Fibroblast of pulmonary artery (primary cell): ENCODE measurements around the gene NOS1AP.
A peak's percentile ranks its signal among the peaks of the same experiment; 100 is the strongest.

Experiments
- DNase-seq: peaks from one replicate; pipeline ENCODE4 v3.0.0-alpha.2; 2010; ENCODE audit warnings: low read depth
- H3K4me3 ChIP-seq: replicated peaks from 2 replicates; pipeline ENCODE4 v1.5.1; 2011; ENCODE audit warnings: low read depth, mild to moderate bottlenecking, control low read depth, low read length, moderate library complexity
- TF ChIP-seq, protein P1 (sequence below): IDR thresholded peaks from 2 replicates; pipeline ENCODE4 v1.5.1; 2011; ENCODE audit warnings: mild to moderate bottlenecking, control low read depth, low read length, inconsistent platforms; ENCODE audit errors: missing control alignments

The NOS1AP gene

GRCh38 chr1:162387226-162388082 lies 318.0 kb downstream of the NOS1AP start:
- peak; percentile 43 for DNase-seq

DNA sequence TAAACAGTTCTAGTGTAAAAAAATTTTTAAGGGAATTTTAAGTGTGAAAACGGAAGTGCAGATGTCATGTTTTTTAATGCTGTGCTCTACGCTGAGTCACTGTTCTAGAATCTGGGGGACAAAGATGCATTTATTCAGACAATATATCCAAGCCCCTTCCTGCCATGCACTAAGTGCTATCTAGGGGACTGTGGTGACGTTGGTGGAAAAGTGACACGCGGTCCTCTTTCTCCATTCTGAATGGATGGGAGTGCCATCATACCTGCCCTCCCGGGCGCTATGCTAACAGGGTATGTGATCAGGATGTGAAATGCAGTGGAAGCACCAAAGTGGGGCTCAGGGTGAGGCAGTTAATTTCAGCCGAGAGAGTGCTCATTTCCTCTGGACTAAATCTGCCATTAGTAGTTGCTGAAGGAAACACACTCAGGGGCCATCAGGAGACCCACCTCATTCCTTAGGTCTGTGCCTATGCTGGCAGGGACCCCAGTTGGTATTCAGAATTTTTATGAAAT lies 318.6 kb downstream of the NOS1AP start:
- no peak overlapping the region for H3K4me3 ChIP-seq
- no peak for DNase-seq
- TF ChIP-seq, protein P1, sequence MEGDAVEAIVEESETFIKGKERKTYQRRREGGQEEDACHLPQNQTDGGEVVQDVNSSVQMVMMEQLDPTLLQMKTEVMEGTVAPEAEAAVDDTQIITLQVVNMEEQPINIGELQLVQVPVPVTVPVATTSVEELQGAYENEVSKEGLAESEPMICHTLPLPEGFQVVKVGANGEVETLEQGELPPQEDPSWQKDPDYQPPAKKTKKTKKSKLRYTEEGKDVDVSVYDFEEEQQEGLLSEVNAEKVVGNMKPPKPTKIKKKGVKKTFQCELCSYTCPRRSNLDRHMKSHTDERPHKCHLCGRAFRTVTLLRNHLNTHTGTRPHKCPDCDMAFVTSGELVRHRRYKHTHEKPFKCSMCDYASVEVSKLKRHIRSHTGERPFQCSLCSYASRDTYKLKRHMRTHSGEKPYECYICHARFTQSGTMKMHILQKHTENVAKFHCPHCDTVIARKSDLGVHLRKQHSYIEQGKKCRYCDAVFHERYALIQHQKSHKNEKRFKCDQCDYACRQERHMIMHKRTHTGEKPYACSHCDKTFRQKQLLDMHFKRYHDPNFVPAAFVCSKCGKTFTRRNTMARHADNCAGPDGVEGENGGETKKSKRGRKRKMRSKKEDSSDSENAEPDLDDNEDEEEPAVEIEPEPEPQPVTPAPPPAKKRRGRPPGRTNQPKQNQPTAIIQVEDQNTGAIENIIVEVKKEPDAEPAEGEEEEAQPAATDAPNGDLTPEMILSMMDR, result no peak

More at GRCh38 chr1:162387226-162388082, 318.0 kb downstream of the NOS1AP start:
- H3K4me3 ChIP-seq, result no peak overlapping the region
- TF ChIP-seq, protein P1, result no peak

DNA sequence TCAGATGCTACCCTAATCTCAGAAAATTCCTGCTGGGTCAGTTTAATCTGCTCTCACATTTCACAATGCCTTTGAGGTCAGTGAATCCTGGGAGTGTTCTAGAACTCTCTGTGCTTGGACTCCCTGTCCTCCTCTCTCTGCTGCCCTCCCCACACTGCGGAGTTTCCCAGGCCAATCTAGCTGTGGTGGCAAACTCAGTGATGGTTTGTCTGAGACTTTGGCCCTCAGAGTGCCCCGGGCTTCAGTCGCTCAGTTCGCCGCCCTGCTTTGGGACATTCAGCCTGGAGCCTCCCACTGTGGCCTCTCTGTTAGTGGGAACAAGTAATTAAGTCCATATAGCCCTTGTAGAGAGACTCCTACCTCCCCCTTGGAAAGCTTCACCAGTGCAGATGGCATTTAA lies 319.1 kb downstream of the NOS1AP start:
- peak; percentile 56 for DNase-seq
- H3K4me3 ChIP-seq, result no peak overlapping the region
- TF ChIP-seq, protein P1, result no peak

DNA sequence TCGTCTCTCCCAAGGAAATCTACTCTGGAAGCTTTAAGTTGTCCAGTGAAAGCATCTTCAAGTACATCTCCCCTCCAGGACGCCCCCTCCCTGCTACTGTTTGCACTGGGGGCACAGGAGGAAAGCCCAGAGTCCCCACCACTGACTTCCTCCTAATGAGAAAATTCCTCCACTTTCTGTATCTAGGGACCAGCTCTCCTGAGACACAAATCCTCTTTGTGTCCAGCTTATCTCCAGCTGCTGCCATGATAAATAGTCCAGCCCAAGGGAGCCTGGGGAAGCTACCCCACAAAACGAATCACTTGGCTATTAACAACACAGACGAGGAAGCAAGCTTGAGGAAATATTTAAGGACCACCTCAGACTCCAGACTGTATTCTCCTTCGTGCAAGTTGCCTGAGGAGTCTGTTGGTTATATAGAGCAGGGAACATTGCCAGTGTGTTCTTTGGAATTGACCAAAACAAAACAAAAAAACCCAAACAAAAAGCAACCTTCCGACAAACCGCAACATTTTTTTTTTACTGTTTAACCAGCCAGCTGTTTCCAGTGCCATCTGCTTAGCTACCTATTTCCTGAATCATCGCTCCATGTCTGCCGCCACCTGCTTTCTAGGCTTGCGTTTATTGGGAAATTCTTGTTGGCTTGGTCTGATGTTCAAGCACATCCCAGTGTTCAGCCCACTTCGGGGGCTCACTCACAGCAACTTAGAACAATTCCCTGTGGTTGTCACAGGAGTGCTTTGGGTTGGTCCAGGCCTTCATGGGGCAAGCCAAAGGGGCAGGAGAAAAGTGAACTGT lies 319.7 kb downstream of the NOS1AP start:
- TF ChIP-seq, protein P1, result no peak
- H3K4me3 ChIP-seq, result no peak overlapping the region
- no peak for DNase-seq

- TF ChIP-seq, protein P1, result no peak
- no peak for DNase-seq
Measured at GRCh38 chr1:162389971-162390370, 320.5 kb downstream of the NOS1AP start.

DNA sequence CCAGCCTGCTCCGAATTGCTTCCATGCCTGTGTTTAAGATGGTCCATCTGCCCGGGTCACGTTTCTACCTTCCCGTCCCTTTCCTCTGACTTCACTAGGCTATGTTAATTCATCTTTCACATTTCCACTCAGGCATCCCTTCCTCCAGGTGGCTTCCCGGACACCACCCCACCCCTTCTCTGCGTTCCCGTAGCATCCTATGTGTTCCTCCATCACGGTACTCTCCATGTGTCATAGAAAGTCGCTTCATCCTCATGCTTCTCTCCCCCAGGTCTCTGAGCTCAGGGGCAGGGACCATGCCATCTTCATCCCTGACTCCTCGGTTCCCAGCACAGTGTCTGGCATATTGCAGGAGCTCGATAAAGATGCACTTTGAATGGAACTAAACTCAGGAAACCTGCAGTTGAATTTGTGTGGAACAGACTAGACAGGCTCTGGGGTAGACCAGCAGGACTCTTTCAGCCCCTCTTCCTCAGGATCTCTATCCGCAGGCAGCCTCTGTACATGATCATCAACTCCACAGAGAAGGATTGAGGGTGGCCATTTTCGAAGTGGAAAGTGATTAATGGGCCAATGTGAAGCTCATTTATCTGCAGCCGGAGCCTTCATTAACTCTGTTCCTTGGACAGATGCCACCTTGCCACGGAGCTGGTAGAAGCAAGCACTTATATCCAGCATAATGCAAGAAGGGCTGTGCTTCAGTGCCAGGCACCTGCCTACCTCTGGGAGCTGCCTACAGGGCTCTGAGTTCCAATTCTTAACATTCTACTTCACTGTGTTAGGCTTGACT lies 321.1 kb downstream of the NOS1AP start:
- no peak for DNase-seq
- TF ChIP-seq, protein P1, result no peak
- H3K4me3 ChIP-seq, result no peak overlapping the region

More at GRCh38 chr1:162389971-162390370, 320.5 kb downstream of the NOS1AP start:
- H3K4me3 ChIP-seq, result no peak overlapping the region
